H1 (cell line): ENCODE measurements around the gene KCNMA1. TPM values are rescaled to one million over a fixed set of nuclear protein-coding genes. Genes with fewer than 3 reads are reported as not detected.

Source experiments
- CTCF ChIA-PET: fragments of 300-600 bp; sonication (Branson Sonifier 250); formaldehyde crosslinking; loops from one replicate; lab custom pipeline; 2021; ENCODE audit not compliant: partially characterized antibody; lab: Charles Lee
- POLR2A ChIA-PET: fragments of 300-600 bp; sonication (Branson Sonifier 250); formaldehyde crosslinking; loops from one replicate; lab custom pipeline; 2021; ENCODE audit warnings: inconsistent platforms; ENCODE audit not compliant: partially characterized antibody; lab: Charles Lee
- DNase-seq, 2 experiments: peaks; one replicate each; pipeline versions ENCODE4 v3.0.0 to v3.0.0-alpha.2; 2010 to 2022; ENCODE audit warnings: low spot score in 2 of 2, low read depth in 1 of 2, mixed read lengths in 1 of 2
- FAIRE-seq: peaks from 2 replicates; lab custom pipeline; 2011; peaks lifted over from hg19 to GRCh38; lab: Jason Lieb, UNC
- H2AFZ ChIP-seq: 2 replicates; pipeline ENCODE4 v1.8.1; 2012; ENCODE audit warnings: low read length, inconsistent platforms
- H2AK5ac ChIP-seq: 2 replicates; pipeline ENCODE4 v1.6.1; 2013; ENCODE audit warnings: low read depth, low read length
- H2BK120ac ChIP-seq: replicated peaks from 2 replicates; pipeline ENCODE3; 2013; ENCODE audit warnings: low read depth, low read length, inconsistent platforms
- H2BK12ac ChIP-seq: 2 replicates; pipeline ENCODE4 v1.6.1; 2013; ENCODE audit warnings: low read depth, low read length
- H2BK15ac ChIP-seq: 2 replicates; pipeline ENCODE4 v1.6.1; 2013; ENCODE audit warnings: low read length
- H2BK20ac ChIP-seq: 2 replicates; pipeline ENCODE4 v1.6.1; 2013; ENCODE audit warnings: low read length
- H2BK5ac ChIP-seq: 2 replicates; pipeline ENCODE4 v1.6.1; 2013; ENCODE audit warnings: low read depth, low read length
- H3K14ac ChIP-seq: 2 replicates; pipeline ENCODE4 v1.6.1; 2013; ENCODE audit warnings: inconsistent platforms; ENCODE audit not compliant: insufficient read length
- H3K18ac ChIP-seq: 2 replicates; pipeline ENCODE4 v1.6.1; 2013; ENCODE audit warnings: low read length; ENCODE audit errors: extremely low read depth
- H3K23ac ChIP-seq: 2 replicates; pipeline ENCODE4 v1.6.1; 2013; ENCODE audit warnings: inconsistent platforms; ENCODE audit not compliant: insufficient read length
- H3K23me2 ChIP-seq: 2 replicates; pipeline ENCODE4 v1.6.1; 2013; ENCODE audit warnings: low read depth, low read length
- H3K27ac ChIP-seq: 2 replicates; pipeline ENCODE4 v1.6.1; 2011; ENCODE audit warnings: low read depth, low read length, inconsistent platforms
- H3K27me3 ChIP-seq, 4 experiments: replicated peaks in 1 of 4; 1 replicate in 1 of 4; 2 replicates in 3 of 4; pipeline versions ENCODE4 v1.6.1 to v1.8.1; 2011 to 2013; ENCODE audit warnings: low read length in 3 of 4, mild to moderate bottlenecking in 3 of 4, inconsistent platforms in 2 of 4, mixed read lengths in 2 of 4, moderate library complexity in 1 of 4; ENCODE audit not compliant: control insufficient read depth in 3 of 4, insufficient read depth in 3 of 4; ENCODE audit errors: extremely low read depth in 1 of 4
- H3K36me3 ChIP-seq, 4 experiments: 2 replicates each; pipeline versions ENCODE4 v1.6.1 to v1.8.1; 2011 to 2013; ENCODE audit warnings: mild to moderate bottlenecking in 4 of 4, low read length in 3 of 4, moderate library complexity in 2 of 4, control low read depth in 1 of 4, inconsistent platforms in 1 of 4; ENCODE audit not compliant: insufficient read depth in 4 of 4, control insufficient read depth in 2 of 4
- H3K4ac ChIP-seq: replicated peaks from 2 replicates; pipeline ENCODE3; 2013; ENCODE audit warnings: low read length, low read depth, mixed read lengths, inconsistent platforms; ENCODE audit not compliant: insufficient read length
- H3K4me1 ChIP-seq, 4 experiments: replicated peaks in 1 of 4; 1 replicate in 1 of 4; 2 replicates in 3 of 4; pipeline versions ENCODE4 v1.6.1 to v1.8.1; 2011 to 2013; ENCODE audit warnings: low read length in 3 of 4, inconsistent platforms in 2 of 4, mixed read lengths in 1 of 4; ENCODE audit not compliant: insufficient read depth in 4 of 4, control insufficient read depth in 3 of 4
- H3K4me2 ChIP-seq, 2 experiments: 2 replicates each; pipeline versions ENCODE4 v1.6.1 to v1.8.1; 2011 to 2013; ENCODE audit warnings: low read depth in 2 of 2, low read length in 2 of 2, control low read depth in 1 of 2, inconsistent platforms in 1 of 2, mild to moderate bottlenecking in 1 of 2; ENCODE audit not compliant: insufficient read depth in 1 of 2
- H3K4me3 ChIP-seq, 4 experiments: fragments of 200-600, 300-600 bp in 1 of 4; sonication (generic), shearing (Covaris generic), sonication (Bioruptor Twin) in 1 of 4; 2 replicates each; pipeline versions ENCODE4 v1.5.1 to v1.8.1; 2011 to 2016; ENCODE audit warnings: low read length in 4 of 4, low read depth in 3 of 4, control low read depth in 2 of 4, inconsistent platforms in 2 of 4, mild to moderate bottlenecking in 2 of 4, mixed read lengths in 1 of 4, moderate library complexity in 1 of 4; ENCODE audit not compliant: insufficient read depth in 2 of 4; ENCODE audit errors: extremely low read depth in 1 of 4
- H3K56ac ChIP-seq: replicated peaks from 2 replicates; pipeline ENCODE3; 2013; ENCODE audit warnings: low read depth, mild to moderate bottlenecking, mixed read lengths, low read length, inconsistent platforms; ENCODE audit not compliant: insufficient read length
- H3K79me1 ChIP-seq: 2 replicates; pipeline ENCODE4 v1.6.1; 2013; ENCODE audit warnings: low read depth, low read length, control low read depth
- H3K79me2 ChIP-seq, 2 experiments: 2 replicates each; pipeline versions ENCODE4 v1.6.1 to v1.8.1; 2012 to 2013; ENCODE audit warnings: low read length in 2 of 2, mild to moderate bottlenecking in 2 of 2, inconsistent platforms in 1 of 2; ENCODE audit not compliant: insufficient read depth in 2 of 2, control insufficient read depth in 1 of 2
- H3K9ac ChIP-seq, 4 experiments: replicated peaks in 1 of 4; 1 replicate in 1 of 4; 2 replicates in 3 of 4; pipeline versions ENCODE4 v1.6.1 to v1.8.1; 2011 to 2013; ENCODE audit warnings: low read depth in 3 of 4, low read length in 3 of 4, control low read depth in 2 of 4, mild to moderate bottlenecking in 2 of 4, moderate library complexity in 2 of 4, inconsistent platforms in 1 of 4; ENCODE audit errors: extremely low read depth in 1 of 4
- H3K9me3 ChIP-seq, 2 experiments: 2 replicates each; pipeline versions ENCODE4 v1.6.1 to v1.8.1; 2012 to 2013; ENCODE audit warnings: mild to moderate bottlenecking in 2 of 2, moderate library complexity in 2 of 2, control low read depth in 1 of 2, inconsistent platforms in 1 of 2, low read depth in 1 of 2, low read length in 1 of 2, mixed read lengths in 1 of 2; ENCODE audit not compliant: insufficient read depth in 2 of 2
- H4K20me1 ChIP-seq, 2 experiments: replicated peaks in 1 of 2; 2 replicates each; pipeline versions ENCODE3 to v1.8.1; 2011 to 2013; ENCODE audit warnings: inconsistent platforms in 2 of 2, low read length in 2 of 2, mild to moderate bottlenecking in 1 of 2; ENCODE audit not compliant: insufficient read depth in 2 of 2, control insufficient read depth in 1 of 2
- H4K5ac ChIP-seq: 2 replicates; pipeline ENCODE4 v1.6.1; 2013; ENCODE audit warnings: low read length, low read depth, mixed read lengths, inconsistent platforms; ENCODE audit not compliant: insufficient read length
- H4K8ac ChIP-seq: 2 replicates; pipeline ENCODE4 v1.8.0; 2013; ENCODE audit warnings: mild to moderate bottlenecking, moderate library complexity, low read length, inconsistent platforms; ENCODE audit not compliant: insufficient read depth; ENCODE audit errors: extremely low read depth
- H4K91ac ChIP-seq: replicated peaks from 2 replicates; pipeline ENCODE3; 2013; ENCODE audit warnings: low read length, mixed read lengths, inconsistent platforms; ENCODE audit not compliant: insufficient read length
- BCL11A ChIP-seq, 2 experiments: IDR thresholded peaks; one replicate each; pipeline ENCODE4 v1.6.1; 2011; ENCODE audit warnings: low read depth in 2 of 2, low read length in 2 of 2, mild to moderate bottlenecking in 2 of 2
- JUN ChIP-seq: IDR thresholded peaks from 2 replicates; pipeline ENCODE4 v1.6.1; 2011; ENCODE audit warnings: low read depth, mild to moderate bottlenecking, improper control_type of control experiment, low read length
- NRF1 ChIP-seq: IDR thresholded peaks from 2 replicates; pipeline ENCODE4 v1.6.1; 2011; ENCODE audit warnings: mild to moderate bottlenecking, low read depth, low read length, improper control_type of control experiment
- PHF8 ChIP-seq: fragments of 200-600 bp; sonication (generic); conservative IDR thresholded peaks from 2 replicates; pipeline ENCODE4 v1.7.1; 2012; ENCODE audit warnings: low read depth, mild to moderate bottlenecking, inconsistent platforms, low read length, moderate library complexity
- POLR2A ChIP-seq, 2 experiments: IDR thresholded peaks; 1 replicate in 1 of 2; 2 replicates in 1 of 2; pipeline ENCODE4 v1.6.1; 2011; ENCODE audit warnings: low read depth in 2 of 2, low read length in 2 of 2, mild to moderate bottlenecking in 2 of 2; ENCODE audit errors: control extremely low read depth in 1 of 2
- SAP30 ChIP-seq: fragments of 300-600 bp; sonication (generic); IDR thresholded peaks from 2 replicates; pipeline ENCODE4 v1.7.1; 2012; ENCODE audit warnings: low read length, moderate library complexity, mild to moderate bottlenecking, inconsistent platforms; ENCODE audit not compliant: insufficient read depth, insufficient replicate concordance
- SP2 ChIP-seq: IDR thresholded peaks from 2 replicates; pipeline ENCODE4 v1.6.1; 2012; ENCODE audit warnings: mild to moderate bottlenecking, low read length, inconsistent platforms
- TEAD4 ChIP-seq: IDR thresholded peaks from 2 replicates; pipeline ENCODE4 v1.6.1; 2012; ENCODE audit warnings: low read depth, low read length, inconsistent platforms, mixed read lengths
- WGBS, 2 experiments: shearing (Covaris generic) in 1 of 2; methylation state at CpG; one replicate each; pipeline versions ENCODE4 v1.1.6 to v1.1.7; 2013 to 2015; ENCODE audit warnings: low lambda C conversion rate in 2 of 2, mixed read lengths in 2 of 2, inconsistent platforms in 1 of 2, low coverage in 1 of 2, missing lambda C conversion rate in 1 of 2; ENCODE audit not compliant: insufficient replicate concordance in 2 of 2, insufficient coverage in 1 of 2, insufficient read length in 1 of 2; ENCODE audit errors: extremely low coverage in 1 of 2, missing lambda C conversion rate in 1 of 2; 5-methylcytosine and 5-hydroxymethylcytosine counted together
- polyA plus RNA-seq, 7 experiments: library from polyadenylated mRNA; depleted of rRNA in 3 of 7; stranded (reverse) in 5 of 7; unstranded in 2 of 7; fragments of >200 nt in 5 of 7; fragments of 200-250 nt in 2 of 7; gene quantifications; 1 replicate in 5 of 7; 2 replicates in 1 of 7; 4 replicates in 1 of 7; pipeline versions ENCODE4 v1.2.1 to v1.2.3, GENCODE V29; 2011 to 2013; ENCODE audit warnings: missing spikeins in 2 of 7, mixed read lengths in 2 of 7
- total RNA-seq: library from RNA; stranded (reverse); fragmentation: NEBNext Ultra II Directional; extraction: Animal tissue kit (Norgen Biotek cat#: 25700); gene quantifications from 2 replicates; pipeline ENCODE4 v1.2.1, GENCODE V29; 2021

Gene KCNMA1
- total and polyA plus RNA-seq, 2 of the 8 experiments (the other 6 are each of a cell fraction or from before 2014, with no cell fraction given): 10.2 to 11.1 TPM

DNA sequence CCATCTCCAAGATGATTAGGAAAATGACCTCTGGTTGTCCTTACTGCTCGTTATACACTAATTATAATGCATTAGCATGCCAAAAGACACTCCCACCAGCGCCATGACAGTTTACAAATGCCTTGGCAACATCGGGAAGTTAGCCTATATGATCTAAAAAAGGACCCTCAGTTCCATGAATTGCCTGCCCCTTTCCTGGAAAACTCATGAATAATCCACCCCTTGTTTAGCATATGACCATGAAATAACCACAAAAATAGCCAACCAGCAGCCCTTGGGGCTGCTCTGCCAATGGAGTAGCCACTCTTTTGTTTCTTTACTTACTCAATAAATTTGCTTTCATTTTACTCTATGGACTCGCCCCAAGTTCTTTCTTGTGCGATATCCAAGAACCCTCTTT lies 41.6 kb upstream of the KCNMA1 start:
- no peak overlapping the region for H3K27ac ChIP-seq
- H3K14ac ChIP-seq: no peak overlapping the region
- H3K9ac ChIP-seq: no peak overlapping the region
- no peak overlapping the region for H4K5ac ChIP-seq
- WGBS, 2 experiments: 90% methylated on average over 5 of the region's 5 CpGs; no CpG with 5 or more reads in 1 of the 2 experiments
- H2BK15ac ChIP-seq: no peak overlapping the region
- POLR2A ChIA-PET: no interaction called here
- CTCF ChIA-PET: interaction anchor here (1.0 to 1.2 kb wide), 2 partner anchors 32 to 168 kb away, joined by 4 read pairs; no protein-coding TSS in a partner anchor
- H4K8ac ChIP-seq: no peak overlapping the region
- H3K4me2 ChIP-seq: no peak overlapping the region
- H3K4me3 ChIP-seq: no peak overlapping the region
- H3K36me3 ChIP-seq: no peaks in the 10 kb centered on the region
- H3K4me1 ChIP-seq: peaks cover 0 to 12% (median 4%) of the 10 kb centered on the region in 4 experiments; a peak in 4 of 7 replicates
- DNase-seq (peak in 1 of 2 experiments; percentile 11), FAIRE-seq (no peak)
- H2BK12ac ChIP-seq: no peak overlapping the region
- H2BK120ac ChIP-seq: no peak overlapping the region
- H3K27me3 ChIP-seq: no peaks in the 10 kb centered on the region
- H2BK5ac ChIP-seq: no peak overlapping the region
- H3K9me3 ChIP-seq: no peaks in the 10 kb centered on the region
- H3K18ac ChIP-seq: no peak overlapping the region
- no peaks in the 10 kb centered on the region for H3K23me2 ChIP-seq
- no peaks in the 10 kb centered on the region for H3K79me2 ChIP-seq
- no peak overlapping the region for H2BK20ac ChIP-seq
- no peaks in the 10 kb centered on the region for H4K20me1 ChIP-seq
- H4K91ac ChIP-seq: no peak overlapping the region
- H3K23ac ChIP-seq: no peak overlapping the region
- no peaks in the 10 kb centered on the region for H3K79me1 ChIP-seq
- H3K4ac ChIP-seq: no peak overlapping the region
- H2AFZ ChIP-seq: no peak overlapping the region
- H3K56ac ChIP-seq: no peak overlapping the region
- no peak overlapping the region for H2AK5ac ChIP-seq
- no peak for TF ChIP-seq JUN
- no peak for TF ChIP-seq NRF1
- no peak for TF ChIP-seq SP2
- no peak for TF ChIP-seq SAP30
- TF ChIP-seq TEAD4: no peak
- no peak for TF ChIP-seq BCL11A (IDR thresholded peaks at IDR 0.05; ENCODE audit: low read depth in 2 of 2, low read length in 2 of 2)
- TF ChIP-seq POLR2A (IDR thresholded peaks at IDR 0.05; ENCODE audit: control extremely low read depth in 1 of 2, low read depth in 2 of 2, low read length in 2 of 2): no peak
- no peak for TF ChIP-seq PHF8
